K562 (cell line): ENCODE data around the gene SCN8A. TPM values are rescaled to one million over a fixed set of nuclear protein-coding genes. Genes with fewer than 3 reads are reported as not detected.

Experiments used
- ATAC-seq: fragments of 200-7000 bp; cut with Tn5 transposase; 3 replicates; pipeline ENCODE4 v1.9.1; 2020; ENCODE audit warnings: moderate library complexity
- BruUV-seq: library from RNA; stranded (reverse); fragments of 400-500 nt; replicated peaks from 2 replicates; lab custom pipeline; 2021; lab: Mats Ljungman, UMichigan
- CTCF ChIA-PET: fragments of 300-600 bp; formaldehyde crosslinking; extraction: SDS; loops from one replicate; lab custom pipeline; 2021; ENCODE audit warnings: low intra/inter-chr PET ratio; lab: Yijun Ruan, JAX
- POLR2A ChIA-PET: fragments of 300-600, 350-650 bp; sonication (Branson Sonifier 250); formaldehyde crosslinking; extraction: SDS; loops from one replicate; lab custom pipeline; 2021; ENCODE audit warnings: antibody characterized with exemption, inconsistent platforms; lab: Yijun Ruan, JAX
- DNase-seq, 4 experiments: peaks; one replicate each; pipeline versions ENCODE4 v3.0.0 to v3.0.0-alpha.2; 2011 to 2018; ENCODE audit warnings: low spot score in 3 of 4, mixed read lengths in 3 of 4; ENCODE audit errors: extremely low read depth in 1 of 4
- FAIRE-seq: peaks from 2 replicates; lab custom pipeline; 2011; peaks lifted over from hg19 to GRCh38; lab: Jason Lieb, UNC
- H2AFZ ChIP-seq: 2 replicates; pipeline ENCODE4 v1.6.0; 2011; ENCODE audit warnings: low read depth, low read length, control low read depth, inconsistent platforms
- H3K27ac ChIP-seq: fragments of 200-600 bp; 3 replicates; pipeline ENCODE4 v1.8.0; 2011; ENCODE audit warnings: low read depth, mild to moderate bottlenecking, control low read depth, inconsistent platforms, low read length, moderate library complexity, mixed read lengths; ENCODE audit errors: extremely low read depth
- H3K27me3 ChIP-seq, 2 experiments: fragments of 300-600 bp in 1 of 2; 2 replicates in 1 of 2; 3 replicates in 1 of 2; pipeline versions ENCODE4 v1.6.0 to v1.8.0; 2011; ENCODE audit warnings: inconsistent platforms in 2 of 2, low read length in 2 of 2, mild to moderate bottlenecking in 1 of 2, mixed read lengths in 1 of 2, moderate library complexity in 1 of 2; ENCODE audit not compliant: control insufficient read depth in 2 of 2, insufficient read depth in 2 of 2
- H3K36me3 ChIP-seq: fragments of 300-600 bp; 3 replicates; pipeline ENCODE4 v1.8.0; 2011; ENCODE audit warnings: mild to moderate bottlenecking, low read length, inconsistent platforms; ENCODE audit not compliant: control insufficient read depth, insufficient read depth
- H3K4me1 ChIP-seq, 2 experiments: fragments of 200-600 bp in 1 of 2; replicated peaks in 1 of 2; 2 replicates in 1 of 2; 3 replicates in 1 of 2; pipeline versions ENCODE4 v1.5.1 to v1.8.0; 2011; ENCODE audit warnings: inconsistent platforms in 2 of 2, low read length in 2 of 2, mild to moderate bottlenecking in 1 of 2, mixed read lengths in 1 of 2, moderate library complexity in 1 of 2; ENCODE audit not compliant: control insufficient read depth in 2 of 2, insufficient read depth in 2 of 2
- H3K4me2 ChIP-seq: 2 replicates; pipeline ENCODE4 v1.6.1; 2011; ENCODE audit warnings: low read length, control low read depth, inconsistent platforms, mixed read lengths; ENCODE audit not compliant: insufficient read depth
- H3K4me3 ChIP-seq: fragments of 200-600 bp; sonication (generic), shearing (Covaris generic); 2 replicates; pipeline ENCODE4 v1.5.1; 2016; ENCODE audit warnings: control low read depth, inconsistent platforms
- H3K79me2 ChIP-seq: fragments of 200-600 bp; 3 replicates; pipeline ENCODE4 v1.8.0; 2011; ENCODE audit warnings: low read length, inconsistent platforms; ENCODE audit not compliant: control insufficient read depth, insufficient read depth
- H3K9ac ChIP-seq, 2 experiments: 2 replicates each; pipeline versions ENCODE4 v1.6.0 to v1.6.1; 2011; ENCODE audit warnings: low read depth in 2 of 2, low read length in 2 of 2, control low read depth in 1 of 2, inconsistent platforms in 1 of 2, mild to moderate bottlenecking in 1 of 2, mixed read lengths in 1 of 2; ENCODE audit not compliant: insufficient read depth in 1 of 2
- H3K9me1 ChIP-seq: one replicate; pipeline ENCODE4 v1.6.0; 2011; ENCODE audit warnings: inconsistent platforms, mild to moderate bottlenecking, low read length, moderate library complexity; ENCODE audit not compliant: control insufficient read depth, insufficient read depth
- H3K9me3 ChIP-seq: replicated peaks from 2 replicates; pipeline ENCODE4 v1.5.1; 2011; ENCODE audit warnings: low read depth, low read length, inconsistent platforms; ENCODE audit not compliant: control insufficient read depth, insufficient read depth
- H4K20me1 ChIP-seq: replicated peaks from 2 replicates; pipeline ENCODE4 v1.6.1; 2011; ENCODE audit warnings: low read length, inconsistent platforms, mixed read lengths; ENCODE audit not compliant: control insufficient read depth, insufficient read depth
- EGR1 ChIP-seq: fragments of 450-650 bp; conservative IDR thresholded peaks from 2 replicates; pipeline ENCODE4 v1.6.1; 2017; ENCODE audit warnings: mild to moderate bottlenecking
- ESRRB ChIP-seq: fragments of 250-450 bp; sonication (Bioruptor Pico); IDR thresholded peaks from 2 replicates; pipeline ENCODE4 v1.5.0; 2020; ENCODE audit warnings: mild to moderate bottlenecking, moderate library complexity, borderline replicate concordance
- HNRNPK ChIP-seq: fragments of 200-400 bp; formaldehyde crosslinking; IDR thresholded peaks from one replicate; pipeline ENCODE4 v1.6.1; 2018; ENCODE audit warnings: mild to moderate bottlenecking, low read depth, low read length; ENCODE audit not compliant: poor library complexity, severe bottlenecking
- ZNF184 ChIP-seq: sonication (generic); formaldehyde crosslinking; IDR thresholded peaks from 2 replicates; pipeline ENCODE4 v1.5.0; 2020; ENCODE audit warnings: missing genetic modification reagents
- WGBS: fragments of 100-300 bp; shearing (Covaris generic); methylation state at CpG from one replicate; pipeline ENCODE4 v1.1.6; 2016; ENCODE audit warnings: low coverage, mixed read lengths; ENCODE audit not compliant: insufficient coverage; ENCODE audit errors: missing lambda C conversion rate; 5-methylcytosine and 5-hydroxymethylcytosine counted together
- in situ Hi-C: fragments of 300-500 bp; cut with MboI; formaldehyde crosslinking; loops from 4 replicates; pipeline ENCODE4 v1.15.0; 2018; ENCODE audit warnings: inconsistent platforms, mixed read lengths
- intact Hi-C: fragments of 100-400 bp; cut with micrococcal nuclease; formaldehyde crosslinking; loops from 2 replicates; pipeline ENCODE4 v1.14.2; 2022
- polyA plus RNA-seq, 8 experiments: library from polyadenylated mRNA; depleted of rRNA in 4 of 8; stranded (reverse) in 5 of 8; unstranded in 3 of 8; fragments of >200 nt; fragmentation: Nextera tagmentation in 2 of 8; fragmentation: Illumina TruSeq in 1 of 8; extraction: Ambion mirVana in 2 of 8; extraction: Trizol in 1 of 8; gene quantifications; 2 replicates each; pipeline versions ENCODE4 v1.2.1 to v1.2.3, GENCODE V29; 2011 to 2014; ENCODE audit warnings: inconsistent platforms in 1 of 8, missing spikeins in 1 of 8
- total RNA-seq, 7 experiments: library from RNA; depleted of rRNA in 6 of 7; stranded (reverse); fragments of >200 nt in 6 of 7; fragmentation: Illumina TruSeq in 2 of 7; extraction: Trizol in 2 of 7; gene quantifications; 2 replicates each; pipeline versions ENCODE4 v1.2.1 to v1.2.3, GENCODE V29; 2011 to 2021; ENCODE audit warnings: low replicate concordance in 1 of 7

The SCN8A gene
- total and polyA plus RNA-seq, 9 of the 15 experiments (the other 6 are each of a cell fraction or from before 2014, with no cell fraction given): 0.03 to 0.29 (median 0.15) TPM; not detected in 1

DNA sequence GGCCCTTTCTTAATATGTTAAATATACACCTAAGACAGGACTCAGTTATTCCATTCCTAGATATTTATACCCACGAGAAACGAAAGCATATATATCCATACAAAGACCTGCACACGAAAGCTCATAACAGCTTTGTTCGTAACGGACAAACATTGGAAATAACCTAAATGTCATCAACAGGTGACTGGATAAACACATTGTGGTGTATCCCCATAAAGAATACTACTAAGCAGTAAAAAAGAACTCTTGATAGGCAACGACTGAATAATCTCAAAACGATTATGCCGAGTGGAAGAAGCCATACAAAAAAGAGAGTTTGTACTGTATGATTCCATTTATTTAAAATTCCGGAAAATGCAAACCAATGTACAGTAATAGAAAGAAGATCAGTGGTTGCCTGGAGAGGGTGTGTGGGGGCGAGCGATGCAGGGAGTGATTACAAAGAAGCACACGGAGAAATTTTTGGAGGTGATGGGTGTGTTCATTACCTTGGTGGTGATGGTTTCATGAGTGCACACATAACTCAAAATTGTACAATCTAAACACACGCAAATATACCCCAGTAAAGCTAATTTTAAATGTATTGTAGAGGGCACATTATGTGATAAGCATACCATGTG is 1.4 kb upstream of the SCN8A start:
- ChIA-PET CTCF (no interaction called here), POLR2A (interaction anchor here (0.6 kb wide), 1 partner anchor 15 kb away, joined by 3 read pairs; no protein-coding TSS in a partner anchor)
- in situ Hi-C loops (no loop called here), intact Hi-C loops (no loop called here)
- H2AFZ ChIP-seq: peak overlapping the region; percentile 82
- no peaks in the 10 kb centered on the region for H3K79me2 ChIP-seq
- peaks cover 9 to 10% of the 10 kb centered on the region in 2 experiments; a peak in 3 of 5 replicates for H3K27me3 ChIP-seq
- H3K27ac ChIP-seq: no peak overlapping the region
- no peaks in the 10 kb centered on the region; the same call in 1 of the 2 replicates for H3K9me3 ChIP-seq
- no peak overlapping the region for H3K4me2 ChIP-seq
- FAIRE-seq: peak; percentile 19
- DNase-seq: no peak
- no peaks in the 10 kb centered on the region for H3K36me3 ChIP-seq
- H3K9ac ChIP-seq: no peak overlapping the region
- no peak overlapping the region for H3K4me3 ChIP-seq
- no peak for ATAC-seq
- H3K9me1 ChIP-seq: no peaks in the 10 kb centered on the region
- peaks cover 5 to 13% of the 10 kb centered on the region in 2 experiments; a peak in 2 of 5 replicates for H3K4me1 ChIP-seq
- no TSS peak for BruUV-seq
- no peaks in the 10 kb centered on the region for H4K20me1 ChIP-seq
- WGBS: 3% methylated on average over 13 of the region's 13 CpGs
- TF ChIP-seq ESRRB (no peak), EGR1 (0 out of 2 replicates have a peak, but pooled peaks have one; percentile 16), ZNF184 (no peak), HNRNPK (no peak)
